LNCAP (cell line): Measurements from ENCODE around the gene C16orf95.

ENCODE experiments used
- TF ChIP-seq, protein P1 (sequence below): fragments of 450-650 bp; IDR thresholded peaks from 2 replicates; pipeline ENCODE4 v1.5.1; 2017; ENCODE audit warnings: mild to moderate bottlenecking

The C16orf95 gene

GRCh38 chr16:87360862-87361610 is 43.8 kb upstream of the C16orf95 start:
- TF ChIP-seq, protein P1, sequence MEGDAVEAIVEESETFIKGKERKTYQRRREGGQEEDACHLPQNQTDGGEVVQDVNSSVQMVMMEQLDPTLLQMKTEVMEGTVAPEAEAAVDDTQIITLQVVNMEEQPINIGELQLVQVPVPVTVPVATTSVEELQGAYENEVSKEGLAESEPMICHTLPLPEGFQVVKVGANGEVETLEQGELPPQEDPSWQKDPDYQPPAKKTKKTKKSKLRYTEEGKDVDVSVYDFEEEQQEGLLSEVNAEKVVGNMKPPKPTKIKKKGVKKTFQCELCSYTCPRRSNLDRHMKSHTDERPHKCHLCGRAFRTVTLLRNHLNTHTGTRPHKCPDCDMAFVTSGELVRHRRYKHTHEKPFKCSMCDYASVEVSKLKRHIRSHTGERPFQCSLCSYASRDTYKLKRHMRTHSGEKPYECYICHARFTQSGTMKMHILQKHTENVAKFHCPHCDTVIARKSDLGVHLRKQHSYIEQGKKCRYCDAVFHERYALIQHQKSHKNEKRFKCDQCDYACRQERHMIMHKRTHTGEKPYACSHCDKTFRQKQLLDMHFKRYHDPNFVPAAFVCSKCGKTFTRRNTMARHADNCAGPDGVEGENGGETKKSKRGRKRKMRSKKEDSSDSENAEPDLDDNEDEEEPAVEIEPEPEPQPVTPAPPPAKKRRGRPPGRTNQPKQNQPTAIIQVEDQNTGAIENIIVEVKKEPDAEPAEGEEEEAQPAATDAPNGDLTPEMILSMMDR: no peak

DNA sequence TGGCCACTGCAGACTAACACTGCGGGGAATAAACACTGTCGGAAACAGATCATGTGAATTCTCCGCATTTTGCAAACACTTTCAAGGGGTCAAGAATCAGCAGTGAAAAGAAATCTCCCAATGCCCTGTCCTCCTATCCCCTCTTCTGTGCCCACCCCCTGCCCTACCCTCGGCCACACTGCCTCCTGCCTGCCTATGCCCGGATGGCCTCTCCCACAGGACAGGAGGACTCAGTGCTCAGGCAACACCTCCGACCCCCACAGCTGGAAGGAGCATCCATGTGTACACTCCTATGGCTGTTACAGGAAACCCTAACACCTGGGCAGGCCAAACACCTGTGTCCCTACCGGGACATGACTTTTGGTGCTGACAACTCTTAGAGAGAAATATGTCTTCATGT is 41.9 kb upstream of the C16orf95 start:
- TF ChIP-seq, protein P1: no peak

DNA sequence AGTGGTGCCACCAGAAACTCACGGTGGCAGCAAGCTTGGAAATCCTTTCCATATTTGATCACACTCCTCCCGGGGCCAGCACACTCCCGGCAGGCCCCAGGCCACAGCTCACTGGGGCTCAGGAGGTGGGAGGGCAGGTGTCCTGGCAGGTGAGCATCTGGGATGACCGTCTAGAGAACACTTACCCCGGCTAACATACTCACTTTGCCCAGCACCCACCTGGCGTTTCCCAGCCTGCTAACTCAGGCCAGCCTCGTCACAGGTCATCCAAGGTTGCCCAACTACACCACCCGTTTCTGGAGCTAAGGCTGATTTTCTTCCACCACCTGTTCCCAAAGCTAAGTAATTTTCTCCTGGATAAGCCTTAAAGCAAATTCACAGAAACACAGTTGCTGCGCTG is 41.5 kb upstream of the C16orf95 start:
- TF ChIP-seq, protein P1: no peak

DNA sequence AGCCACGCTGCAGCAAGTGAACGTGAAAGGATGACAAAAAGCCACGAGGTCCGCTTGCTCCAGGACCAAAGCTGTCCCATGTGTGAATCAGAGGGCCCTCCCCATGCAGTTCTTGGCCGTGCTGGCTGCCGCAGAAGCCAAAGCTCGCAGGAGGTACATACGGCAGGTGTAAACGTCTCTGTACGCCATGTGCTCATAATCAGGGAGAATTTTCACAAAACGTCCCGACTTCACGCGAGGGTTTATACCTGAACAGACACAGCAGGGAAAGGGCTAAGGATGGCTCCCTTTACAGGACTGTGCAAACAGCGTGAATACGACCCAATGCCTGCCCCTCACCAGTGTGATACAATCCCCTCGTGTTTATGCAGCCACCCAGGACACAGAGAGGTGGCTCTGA is 41.1 kb upstream of the C16orf95 start:
- TF ChIP-seq, protein P1: no peak

DNA sequence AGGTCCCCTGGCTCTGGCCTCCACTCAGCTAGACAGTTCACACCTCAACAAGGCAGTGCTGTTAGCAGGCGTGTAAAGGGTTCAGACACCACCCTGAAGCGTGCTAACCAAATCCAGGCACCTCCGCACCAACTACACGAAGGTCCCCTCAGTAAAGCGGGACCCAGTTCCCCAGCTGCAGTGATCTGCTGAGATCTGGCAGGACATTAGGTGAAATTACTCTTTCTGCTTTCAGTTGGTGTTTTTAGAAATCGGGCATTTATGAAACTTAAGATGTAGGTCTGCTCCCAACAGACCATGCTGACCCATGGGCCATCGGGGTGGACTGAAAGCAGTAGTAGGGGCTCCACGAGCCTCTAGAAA is 39.3 kb upstream of the C16orf95 start:
- TF ChIP-seq, protein P1: no peak

GRCh38 chr16:87353613-87354012 is 36.4 kb upstream of the C16orf95 start:
- TF ChIP-seq, protein P1: no peak

DNA sequence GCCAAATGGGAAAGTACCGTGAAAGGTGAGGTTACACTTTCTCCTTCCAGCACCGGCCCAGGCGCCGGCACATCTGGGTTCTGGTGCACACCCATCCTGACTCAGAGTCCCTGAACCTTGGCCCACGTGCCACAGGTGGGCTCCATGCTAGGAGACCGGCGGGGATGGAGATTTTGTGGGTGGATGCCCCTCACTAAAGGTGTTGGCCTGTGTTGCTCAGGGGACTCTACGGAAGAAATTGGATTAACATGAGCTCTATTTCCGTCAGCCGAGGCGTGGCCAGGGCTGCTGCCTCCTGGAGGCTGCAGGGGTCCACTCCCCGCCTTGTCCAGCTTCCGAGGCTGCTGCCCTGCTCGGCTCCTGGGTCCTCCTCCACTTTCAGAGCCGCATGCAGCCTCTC is 35.6 kb upstream of the C16orf95 start:
- TF ChIP-seq, protein P1: no peak

- TF ChIP-seq, protein P1: no peak
These were observed 34.1 kb upstream of the C16orf95 start for GRCh38 chr16:87351320-87351698.
